ENCODE data around the gene APOBR. TPM values are rescaled to one million over a fixed set of nuclear protein-coding genes. Genes with fewer than 3 reads are reported as not detected.
"Not testable (repeated sequence)": the region's sequence is repeated elsewhere in the genome, so short reads cannot be mapped to it uniquely, and the experiment has no call there.

The APOBR gene
- total RNA-seq, 1 donor from 2014 or later = under 0.01 TPM

DNA sequence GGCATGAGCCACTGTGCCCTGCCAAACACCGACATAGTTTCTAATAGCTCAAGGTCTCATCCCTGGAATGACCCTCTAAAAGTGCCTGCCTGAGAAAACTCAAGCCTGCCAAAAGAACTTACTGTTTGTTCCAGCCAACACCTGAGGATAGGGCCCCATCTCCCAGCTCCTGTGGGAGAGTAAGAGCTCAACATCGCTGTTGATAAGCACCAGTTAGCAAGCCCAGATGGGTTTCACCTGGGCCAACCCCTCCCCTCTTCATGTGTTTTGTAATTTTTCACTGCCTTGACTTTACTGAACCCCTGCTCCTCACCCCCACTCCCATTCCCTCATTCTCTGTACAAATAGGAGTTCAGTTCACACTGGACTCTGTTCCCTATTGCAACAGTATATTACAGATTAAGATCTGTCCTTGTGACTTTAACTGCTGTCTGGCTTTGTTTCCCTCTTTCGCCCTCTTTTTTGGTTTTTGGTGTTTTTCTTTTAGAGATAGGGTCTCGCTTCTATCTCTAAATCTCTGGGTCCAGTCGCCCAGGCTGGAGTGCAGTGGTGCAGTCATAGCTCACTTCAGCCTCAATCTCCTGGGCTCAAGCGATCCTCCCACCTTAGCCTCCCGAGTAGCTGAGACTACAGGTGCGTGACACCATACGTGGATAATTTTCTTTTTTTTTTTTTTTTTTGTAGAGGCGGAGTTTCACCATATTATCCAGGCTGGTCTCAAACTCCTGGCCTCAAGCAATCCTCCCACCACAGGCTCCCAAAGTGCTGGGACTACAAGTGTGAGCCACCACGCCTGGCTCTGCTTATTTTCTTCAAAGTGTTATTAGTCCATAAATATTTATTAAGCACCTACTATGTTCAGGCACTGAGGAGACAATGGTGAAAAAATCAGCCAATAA is 32.0 kb downstream of the APOBR start:
- DNase-seq (ENCODE audit: low read depth in 2 of 2) = no peak

DNA sequence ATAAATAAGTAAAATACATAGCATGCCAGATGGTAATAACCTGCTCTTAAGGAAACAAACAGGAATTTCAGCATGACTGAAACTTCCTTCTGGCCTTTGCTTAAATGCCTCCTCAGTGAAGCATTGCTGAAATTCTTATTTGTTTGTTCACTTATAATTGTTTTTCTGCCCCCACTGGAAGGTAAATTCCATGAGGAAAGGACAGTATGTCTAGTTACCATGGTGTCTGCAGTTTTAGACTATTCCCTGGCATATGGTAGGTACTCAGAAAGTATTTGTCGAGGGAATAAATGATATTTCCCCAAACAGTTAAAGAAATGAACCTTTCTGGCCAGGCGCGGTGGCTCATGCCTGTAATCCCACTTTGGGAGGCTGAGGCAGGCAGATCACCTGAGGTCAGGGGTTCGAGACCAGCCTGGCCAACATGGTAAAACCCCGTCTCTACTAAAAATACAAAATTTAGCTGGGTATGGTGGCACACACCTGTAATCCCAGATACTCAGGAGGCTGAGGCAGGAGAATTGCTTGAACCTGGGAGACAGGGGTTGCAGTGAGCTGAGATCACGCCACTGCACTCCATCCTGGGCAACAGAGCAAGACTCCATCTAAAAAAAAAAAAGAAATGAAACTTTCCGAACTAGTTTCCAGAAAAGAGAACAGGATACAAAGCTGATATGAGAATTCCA is 32.8 kb downstream of the APOBR start:
- DNase-seq (ENCODE audit: low read depth in 2 of 2) = peak in 1 of 2 donors; percentile 58

GRCh38 chr16:28527985-28528384 is 33.5 kb downstream of the APOBR start:
- DNase-seq (ENCODE audit: low read depth in 2 of 2) = no peak

DNA sequence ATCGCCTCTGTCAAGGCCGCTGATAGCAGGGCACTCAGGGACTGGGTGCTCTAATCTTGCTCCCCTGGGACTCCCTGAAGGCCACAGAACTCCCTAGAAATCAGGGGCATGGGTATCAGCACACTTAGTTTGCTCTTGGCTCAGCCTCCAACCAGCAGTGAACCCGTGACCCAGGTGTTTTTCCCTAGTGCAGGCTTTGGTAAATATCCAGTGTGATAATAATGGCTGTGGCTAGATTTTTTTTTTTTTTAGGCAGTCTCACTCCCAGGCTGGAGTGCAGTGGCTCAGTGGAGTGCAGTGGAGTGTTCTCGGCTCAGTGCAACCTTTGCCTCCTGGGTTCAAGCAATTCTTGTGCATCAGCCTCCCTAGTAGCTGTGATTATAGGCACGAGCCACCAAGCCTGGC is 34.0 kb downstream of the APOBR start:
- DNase-seq (ENCODE audit: low read depth in 2 of 2) = peak in 1 of 2 donors; percentile 31

DNA sequence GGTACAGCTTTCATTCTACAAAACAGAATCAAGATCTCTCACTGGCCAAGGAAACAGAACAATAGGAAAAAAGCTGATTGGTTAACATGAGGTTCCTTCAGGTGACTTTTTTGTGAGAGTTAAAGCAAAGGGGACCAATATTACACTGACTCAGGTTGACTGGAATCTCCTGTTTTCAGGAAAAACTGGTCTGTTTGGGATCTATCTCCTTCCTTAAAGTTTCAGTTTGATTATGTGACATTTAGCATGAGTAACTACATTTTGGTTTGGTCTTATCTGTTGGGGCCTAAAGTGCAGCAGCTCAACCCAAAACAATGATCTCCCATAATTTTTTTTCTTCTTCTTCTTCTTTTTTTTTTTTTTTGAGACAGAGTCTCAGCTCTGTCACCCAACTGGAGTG is 34.7 kb downstream of the APOBR start:
- DNase-seq (ENCODE audit: low read depth in 2 of 2) = no peak

DNA sequence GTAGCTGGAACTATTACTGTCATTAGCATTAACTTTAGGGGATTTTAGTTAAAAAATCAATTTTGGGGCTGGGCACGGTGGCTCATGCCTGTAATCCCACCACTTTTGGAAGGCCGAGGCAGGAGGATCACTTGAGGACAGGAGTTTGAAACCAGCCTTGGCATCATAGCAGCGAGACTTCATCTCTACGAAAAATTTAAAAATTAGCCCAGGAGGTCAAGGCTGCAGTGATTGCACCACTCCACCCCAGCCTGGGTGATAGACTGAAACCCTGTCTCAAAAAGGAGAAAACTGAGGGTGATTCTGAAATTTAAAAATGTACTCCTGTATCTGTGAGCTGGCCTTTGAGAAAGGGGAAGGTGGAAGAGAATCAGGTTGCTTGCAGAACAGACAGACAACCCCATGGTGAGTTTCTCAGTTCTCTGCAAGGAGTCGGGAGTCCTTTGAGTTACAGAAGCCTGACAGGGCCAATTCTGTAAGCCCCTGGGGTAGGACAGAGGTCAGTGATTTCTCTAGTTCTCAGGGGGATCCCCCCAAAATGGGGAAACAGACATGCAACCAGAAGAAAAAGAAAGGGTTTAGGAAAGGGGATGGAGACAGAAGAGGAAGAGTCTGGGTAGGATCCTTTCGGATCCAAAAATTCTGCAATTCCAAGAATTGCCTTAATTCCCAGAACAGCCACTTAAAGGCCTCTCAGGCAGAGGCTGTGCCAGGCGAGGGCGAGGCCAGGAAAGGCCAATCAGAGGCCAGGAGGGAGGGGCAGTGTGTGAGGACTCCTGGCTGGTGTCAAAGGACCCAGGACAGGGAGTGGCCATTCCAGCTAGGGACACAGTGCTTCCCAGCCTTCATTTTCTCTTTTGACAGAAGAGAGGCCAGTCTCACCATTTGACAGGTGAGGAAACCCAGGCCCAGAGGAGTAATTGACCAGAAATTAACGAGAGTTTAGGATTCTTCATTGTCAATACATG is 37.6 kb downstream of the APOBR start:
- DNase-seq (ENCODE audit: low read depth in 2 of 2) = no peak

DNA sequence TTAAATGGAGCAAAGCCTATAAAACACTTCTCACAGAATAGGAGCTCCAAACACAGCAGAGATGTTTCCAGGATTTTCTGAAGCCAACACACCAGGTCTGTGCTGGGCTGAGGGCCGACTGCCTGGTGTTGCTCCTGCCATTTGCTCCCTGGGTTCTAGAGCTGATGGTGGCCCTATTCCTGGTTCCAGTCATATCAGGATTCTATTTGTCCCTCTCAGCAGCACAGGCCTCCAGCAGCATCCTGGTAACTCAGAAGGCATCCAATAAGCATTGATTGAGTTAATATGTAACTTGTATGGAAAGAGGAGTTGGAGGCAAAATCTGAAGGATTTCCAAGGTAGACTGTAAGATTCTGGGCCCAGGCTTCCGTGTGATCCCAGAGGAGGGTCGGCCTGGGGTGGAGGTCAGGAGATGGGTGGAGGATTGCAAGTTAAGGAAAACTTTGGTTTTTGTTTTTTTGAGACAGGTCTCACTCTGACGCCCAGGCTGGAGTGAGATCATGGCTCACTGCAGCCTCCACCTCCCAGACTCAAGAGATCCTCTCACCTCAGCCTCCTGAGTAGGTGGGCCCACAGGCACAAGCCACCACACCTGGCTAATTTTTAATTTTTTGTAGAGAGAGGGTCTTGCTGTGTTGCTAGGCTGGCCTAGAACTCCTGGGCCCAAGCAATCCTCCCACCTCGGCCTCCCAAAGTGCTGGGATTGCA is 38.7 kb downstream of the APOBR start:
- no peak for DNase-seq (ENCODE audit: low read depth in 2 of 2)

- DNase-seq (ENCODE audit: low read depth in 2 of 2) = no peak
Observed at GRCh38 chr16:28534542-28535373, 40.3 kb downstream of the APOBR start.

GRCh38 chr16:28537076-28537475 is 42.6 kb downstream of the APOBR start:
- DNase-seq (ENCODE audit: low read depth in 2 of 2) = no peak

DNA sequence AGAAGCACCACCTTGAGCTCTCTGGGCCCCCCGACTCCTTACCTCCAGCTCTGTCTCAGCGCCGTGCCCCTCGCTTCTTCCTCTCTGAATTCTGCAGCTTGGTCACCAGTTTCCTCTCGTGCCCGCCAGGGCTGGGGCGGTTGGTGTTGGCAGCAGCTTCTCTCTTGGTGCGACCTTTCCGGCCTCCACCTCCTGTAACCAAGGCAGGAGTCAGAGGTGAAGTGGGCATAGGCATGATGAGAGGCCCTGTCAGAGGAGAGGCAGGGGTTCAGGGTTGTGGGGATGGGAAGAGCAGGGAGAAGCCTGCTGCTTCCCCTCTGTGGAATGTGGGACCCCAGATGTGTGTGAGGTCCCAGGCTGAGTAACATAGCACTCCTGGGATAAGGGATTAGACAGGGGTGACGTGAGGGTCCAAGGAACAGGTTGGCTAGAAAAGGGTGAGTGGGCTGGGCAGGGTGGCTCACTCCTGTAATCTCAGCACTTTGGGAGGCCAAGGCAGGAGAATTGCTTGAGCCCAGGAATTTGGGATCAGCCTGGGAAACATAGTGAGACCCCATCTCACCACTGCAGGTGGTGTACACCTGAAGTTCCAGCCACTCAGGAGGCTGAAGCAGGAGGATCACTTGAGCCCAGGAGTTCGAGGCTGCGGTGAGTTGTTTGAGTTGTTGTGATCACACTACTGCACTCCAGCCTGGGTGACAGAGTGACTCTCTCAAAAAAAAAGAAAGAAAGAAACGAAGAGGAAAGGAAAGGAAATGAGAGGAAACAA is 43.7 kb downstream of the APOBR start:
- DNase-seq (ENCODE audit: low read depth in 2 of 2) = no peak

- DNase-seq (ENCODE audit: low read depth in 2 of 2) = peak; percentile 74 to 79
Observed at GRCh38 chr16:28538733-28539596, 44.5 kb downstream of the APOBR start, which contains the start of gene NUPR1. Gene NUPR1 (minus strand): TSS chr16:28538974. CDS start chr16:28538907, 67 bp downstream.

GRCh38 chr16:28540346-28540745 is 45.9 kb downstream of the APOBR start:
- no peak for DNase-seq (ENCODE audit: low read depth in 2 of 2)

DNA sequence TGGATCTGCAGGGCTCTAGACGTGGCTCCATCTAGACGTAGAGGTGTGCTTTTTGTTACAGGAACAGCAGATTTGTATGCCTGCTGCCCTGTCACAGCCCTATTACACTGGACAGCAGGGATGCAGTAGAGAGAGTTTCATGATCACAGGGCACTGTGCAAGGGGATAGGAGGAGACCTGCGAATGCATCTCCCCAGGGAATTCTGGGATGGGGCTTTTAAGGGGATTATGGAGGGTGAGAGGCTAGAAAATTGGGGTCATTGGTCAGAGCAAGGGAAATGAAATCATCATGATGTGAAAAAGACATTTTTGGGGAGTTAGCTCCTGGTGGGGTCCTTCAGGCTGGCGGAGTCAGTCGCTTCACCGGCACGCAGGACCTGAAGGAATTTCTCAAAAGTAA is 48.2 kb downstream of the APOBR start:
- DNase-seq (ENCODE audit: low read depth in 2 of 2) = no peak

DNA sequence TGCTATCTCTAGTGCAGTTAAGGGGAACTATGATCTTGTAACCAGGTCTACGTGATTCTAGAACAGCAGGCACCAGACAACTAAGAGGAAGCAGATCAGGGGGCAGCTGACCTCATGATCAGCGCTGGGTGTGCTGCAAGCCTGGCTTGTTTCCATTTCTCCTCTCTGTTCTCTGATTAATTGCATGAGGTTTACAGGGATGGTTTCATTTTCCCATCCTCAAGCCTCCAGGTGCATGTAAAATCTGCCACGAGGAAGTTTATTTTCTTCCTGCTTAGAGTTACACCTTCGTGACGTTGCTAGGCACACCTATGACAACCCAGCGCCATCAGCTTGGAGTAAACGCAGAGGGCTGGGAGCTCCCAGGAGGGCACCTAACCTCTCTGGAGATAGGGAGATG is 48.6 kb downstream of the APOBR start:
- DNase-seq (ENCODE audit: low read depth in 2 of 2) = no peak

GRCh38 chr16:28544998-28545397 is 50.6 kb downstream of the APOBR start:
- no peak for DNase-seq (ENCODE audit: low read depth in 2 of 2)

- not testable (repeated sequence) for DNase-seq (ENCODE audit: low read depth in 2 of 2)
Observed at GRCh38 chr16:28545964-28546363, 51.5 kb downstream of the APOBR start.

GRCh38 chr16:28546626-28547025 is 52.2 kb downstream of the APOBR start:
- no peak for DNase-seq (ENCODE audit: low read depth in 2 of 2)

DNA sequence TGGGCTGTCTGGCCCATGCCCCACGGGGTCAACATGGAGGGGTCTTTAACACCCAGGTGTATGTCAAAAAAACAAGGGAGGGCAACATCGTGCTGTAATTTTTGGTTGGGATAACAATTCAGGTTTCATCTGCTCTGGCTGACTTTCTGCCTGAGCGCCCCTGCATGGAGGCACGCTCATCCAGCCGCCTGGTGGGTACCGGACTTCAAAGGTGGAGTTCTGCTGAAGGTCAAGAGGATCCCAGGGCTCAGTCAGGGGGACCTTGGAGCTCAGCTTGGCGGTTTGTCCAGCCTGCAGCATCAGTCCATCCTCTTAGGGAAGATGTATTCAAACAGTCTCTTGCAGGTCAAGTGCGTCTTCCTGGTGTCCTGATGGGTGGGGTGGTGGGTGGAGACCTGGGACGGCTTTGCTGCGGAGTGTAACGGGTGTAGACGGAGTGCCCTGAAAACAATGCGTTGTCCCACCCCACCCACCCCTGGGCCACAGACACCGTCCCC is 53.9 kb downstream of the APOBR start:
- no peak for DNase-seq (ENCODE audit: low read depth in 2 of 2)

Measured in dermis microvascular lymphatic vessel endothelial cell (primary cell).